ENCODE data around the gene NKIRAS2.

NKIRAS2 gene

DNA sequence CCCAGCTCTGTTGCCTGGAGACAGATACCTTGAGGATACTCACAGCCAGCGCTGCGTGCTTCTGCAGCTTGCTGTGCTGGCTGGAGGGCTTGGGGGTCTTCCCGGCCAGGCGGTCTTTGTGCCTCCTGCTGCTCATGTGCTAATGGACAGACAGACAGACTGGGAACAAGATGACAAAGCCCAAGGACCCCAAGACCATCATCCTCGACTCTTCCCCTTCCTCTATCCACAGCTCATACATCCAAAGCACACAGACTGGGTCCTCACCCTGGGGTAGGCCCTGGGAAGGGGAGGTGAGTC is 7.7 kb downstream of the NKIRAS2 start:
- no peak for DNase-seq (ENCODE audit: low read depth)

DNA sequence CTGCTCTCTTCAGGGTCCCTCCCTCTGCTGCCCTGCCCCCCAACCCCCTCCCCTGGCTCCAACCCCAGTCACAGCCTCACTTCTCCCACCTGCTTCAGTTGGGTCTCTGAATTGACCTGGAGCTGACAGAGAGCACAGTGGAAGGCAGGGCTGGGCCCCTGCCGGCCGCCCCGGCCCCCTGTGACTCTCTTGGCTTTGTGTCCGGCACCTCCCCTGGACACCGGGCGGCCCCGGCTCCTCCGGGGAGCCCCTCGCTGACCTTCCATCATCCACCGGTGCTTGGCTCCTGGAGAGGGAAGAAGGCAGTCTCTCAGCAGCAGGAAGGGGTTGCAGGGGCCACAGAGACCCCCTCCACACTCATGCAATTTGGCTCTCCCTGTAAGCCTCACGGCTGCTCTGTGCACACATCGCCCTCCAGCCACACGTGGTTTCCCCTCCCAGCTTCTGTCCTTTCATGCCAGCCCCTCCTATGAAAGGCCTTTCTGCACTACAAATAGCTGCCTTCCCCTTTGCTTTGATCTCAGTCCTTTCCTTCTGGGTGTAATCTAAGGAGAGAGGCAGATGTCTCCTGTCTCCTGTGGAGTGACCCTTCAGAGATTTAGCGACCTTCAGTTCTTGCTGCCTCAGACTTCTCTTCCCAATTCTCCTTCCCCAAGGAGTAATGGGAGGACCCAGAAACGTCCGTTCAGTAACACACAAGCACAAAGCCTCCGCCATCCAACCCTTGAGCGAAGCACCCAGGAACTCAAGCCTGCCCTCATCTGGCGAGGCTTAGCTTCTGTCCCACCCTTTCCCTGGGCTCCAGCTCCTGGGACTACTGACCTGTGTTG is 8.3 kb downstream of the NKIRAS2 start:
- DNase-seq (ENCODE audit: low read depth): no peak

DNA sequence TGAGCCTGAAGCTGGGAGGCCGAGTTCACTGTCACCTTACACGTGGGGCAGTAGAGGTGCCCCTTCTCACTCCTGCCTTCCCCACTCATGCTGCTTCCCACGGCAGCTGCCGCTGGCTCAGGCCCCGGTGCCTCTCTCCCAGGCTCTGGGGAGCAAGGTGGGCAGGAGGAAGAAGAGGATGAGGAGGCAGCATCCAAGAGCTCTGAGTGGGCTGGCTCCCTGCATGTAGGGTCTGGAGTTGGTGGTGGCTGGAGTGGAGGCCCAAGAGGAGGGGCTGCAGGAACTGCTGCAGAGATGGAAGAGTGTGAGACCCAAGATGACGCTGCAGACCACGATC is 8.9 kb downstream of the NKIRAS2 start:
- no peak for DNase-seq (ENCODE audit: low read depth)

DNA sequence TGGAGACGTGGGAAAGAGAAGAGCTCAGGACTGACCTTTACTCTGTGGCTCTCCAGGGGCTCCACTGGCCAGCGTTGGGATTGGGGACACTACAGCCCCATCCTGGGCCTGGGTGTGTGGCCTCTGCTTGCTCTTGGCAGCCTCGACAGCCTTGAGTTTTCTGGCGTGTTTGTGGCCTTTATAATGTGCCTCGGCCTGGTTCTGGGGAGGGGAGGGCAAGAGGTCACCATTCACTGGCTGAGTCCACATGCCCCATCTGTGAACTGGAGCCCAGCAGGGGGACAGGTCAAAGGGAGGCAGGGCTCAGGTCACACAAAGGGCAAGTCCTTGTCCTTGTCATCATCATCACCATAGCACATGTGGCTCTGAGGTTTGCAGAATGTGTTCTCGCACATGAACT is 11.7 kb downstream of the NKIRAS2 start:
- DNase-seq (ENCODE audit: low read depth): no peak

DNA sequence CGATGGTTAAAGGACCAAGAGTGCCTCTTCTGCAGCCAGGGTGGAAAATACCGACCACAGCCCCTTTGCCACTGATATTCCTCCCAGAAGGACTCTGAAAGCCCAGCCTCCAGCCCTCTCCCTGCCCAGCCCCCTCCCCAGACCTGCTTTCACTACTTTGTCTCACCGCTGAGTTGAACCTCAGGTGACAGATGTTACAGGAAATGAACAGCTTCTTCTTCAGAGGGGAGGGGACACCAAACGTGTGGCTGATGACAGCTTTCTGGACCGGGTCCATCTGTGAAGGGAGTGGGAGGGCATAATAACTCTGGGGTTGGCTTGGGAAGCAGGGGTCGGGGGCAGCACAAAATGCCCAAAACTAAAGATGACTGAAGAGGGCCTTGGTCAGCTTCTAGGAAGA is 14.2 kb downstream of the NKIRAS2 start:
- DNase-seq (ENCODE audit: low read depth): no peak

DNA sequence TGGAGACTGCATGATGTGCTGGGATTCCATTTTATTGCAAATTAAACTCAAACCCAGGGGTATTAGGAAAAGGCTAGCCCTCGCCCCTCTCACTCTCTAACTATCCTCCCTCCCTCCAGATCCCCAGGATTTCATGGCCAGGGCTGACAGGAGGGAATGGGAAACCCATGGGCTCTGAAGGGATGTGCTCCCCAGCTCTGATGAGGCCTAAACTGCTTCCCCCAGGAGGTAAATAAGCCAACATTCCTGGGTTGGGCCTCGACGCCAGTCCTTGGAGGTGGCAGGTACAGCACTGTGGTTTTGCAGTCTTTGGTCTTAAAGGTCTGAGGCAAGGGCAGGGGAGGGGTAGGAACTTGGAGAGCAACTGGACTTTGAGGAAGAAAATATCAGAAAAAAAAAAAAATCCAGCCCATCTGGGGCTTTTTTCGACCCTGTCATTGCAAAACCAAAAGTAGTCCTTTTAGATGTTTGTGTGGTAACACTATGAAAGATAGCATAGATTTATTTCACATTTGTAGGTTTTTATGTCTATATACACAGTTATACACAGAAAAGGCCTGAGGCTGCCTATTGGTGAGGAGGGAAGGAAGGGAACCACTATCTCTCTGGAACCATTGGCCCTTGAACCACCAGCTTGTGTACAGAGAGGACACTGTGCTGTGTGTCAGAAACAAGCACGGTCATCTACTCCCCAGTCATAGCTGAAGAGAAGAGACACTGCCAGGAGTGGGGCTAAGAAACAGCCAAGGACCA is 18.5 kb downstream of the NKIRAS2 start:
- DNase-seq (ENCODE audit: low read depth): no peak

DNA sequence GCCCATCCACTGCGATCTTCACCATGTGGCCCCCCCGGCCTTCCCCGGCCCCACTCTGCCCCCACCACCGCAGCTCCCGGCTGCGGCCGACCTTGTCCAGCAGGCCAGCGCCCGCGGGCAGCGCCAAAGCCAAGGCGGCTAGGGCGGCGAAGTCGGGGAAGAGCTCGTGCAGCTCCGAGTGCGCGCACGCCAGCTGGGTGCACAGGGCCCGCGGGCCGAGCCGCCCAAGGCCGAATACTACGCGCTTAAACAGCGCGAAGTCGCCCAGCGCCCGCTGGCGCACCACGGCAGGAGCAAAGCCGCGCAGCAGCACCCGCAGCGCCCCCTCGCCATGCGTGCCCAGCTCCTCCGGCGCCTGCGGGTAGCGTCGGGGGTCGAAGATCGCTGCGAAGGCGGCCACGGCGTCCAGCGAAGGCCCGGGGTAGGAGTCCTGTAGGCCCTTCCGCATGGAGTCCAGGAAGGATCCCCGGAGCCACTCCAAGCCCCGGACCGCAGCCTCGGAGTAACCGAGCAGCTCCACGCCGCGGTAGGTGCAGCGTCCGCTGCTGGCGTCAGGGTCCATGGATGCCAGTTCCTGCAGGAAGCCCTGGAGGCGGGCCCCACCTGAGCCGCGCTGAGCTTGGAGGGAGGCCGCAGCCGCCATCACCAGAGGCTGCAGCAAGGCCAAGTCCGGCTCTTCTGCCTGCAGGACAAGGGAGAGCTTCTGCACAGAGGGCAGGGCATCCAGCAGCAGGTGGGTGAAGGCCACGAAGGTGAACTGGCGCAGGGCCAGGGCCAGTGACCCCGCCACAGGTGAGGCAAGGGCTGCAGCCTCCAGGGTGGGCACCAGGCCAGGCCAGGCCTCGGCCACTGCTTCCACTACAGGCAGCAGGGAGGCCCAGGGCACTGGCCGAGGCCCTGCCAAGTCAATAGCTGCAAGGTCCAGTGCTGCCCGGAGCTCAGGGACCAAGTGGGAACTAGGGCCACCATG is 20.2 kb downstream of the NKIRAS2 start:
- DNase-seq (ENCODE audit: low read depth): no peak

DNA sequence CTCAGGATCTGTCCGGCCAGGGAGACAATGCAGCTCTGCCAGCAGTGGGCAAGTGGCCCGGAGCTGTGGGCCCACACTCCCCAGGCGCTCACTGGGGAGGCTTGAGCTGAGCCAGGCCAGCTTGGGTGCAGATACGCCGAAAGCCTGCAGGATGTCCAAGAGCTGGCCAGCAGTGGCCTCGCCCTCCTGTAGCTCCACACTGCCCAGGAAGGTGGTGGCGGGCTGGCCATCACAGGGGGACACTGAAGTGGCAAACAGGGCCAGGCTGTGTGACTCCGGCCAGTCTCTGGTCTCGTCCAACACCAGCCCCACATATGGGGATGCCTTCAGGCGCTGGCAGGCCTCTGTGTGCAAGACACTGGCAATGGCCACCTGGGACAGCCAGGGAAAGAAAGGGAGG is 20.9 kb downstream of the NKIRAS2 start:
- no peak for DNase-seq (ENCODE audit: low read depth)

DNA sequence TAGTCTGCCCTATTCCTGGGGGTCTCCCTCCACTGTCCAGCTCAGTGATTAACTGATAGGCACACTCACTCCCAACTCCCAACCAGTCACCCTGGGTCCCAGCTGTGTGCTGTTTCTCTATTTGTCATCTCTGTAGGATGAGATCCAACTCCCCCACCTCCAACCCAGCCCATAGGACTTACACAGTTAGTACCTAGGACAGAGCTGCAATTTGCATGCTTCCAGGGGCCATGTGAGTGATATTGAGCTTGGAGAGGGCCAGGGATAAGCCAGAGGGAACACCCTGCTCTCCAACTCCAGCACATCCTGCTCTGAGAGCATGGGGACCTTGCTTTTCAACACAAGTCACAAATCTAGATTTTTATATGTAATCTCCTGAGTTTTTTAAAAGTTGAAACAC is 21.7 kb downstream of the NKIRAS2 start:
- no peak for DNase-seq (ENCODE audit: low read depth)

DNA sequence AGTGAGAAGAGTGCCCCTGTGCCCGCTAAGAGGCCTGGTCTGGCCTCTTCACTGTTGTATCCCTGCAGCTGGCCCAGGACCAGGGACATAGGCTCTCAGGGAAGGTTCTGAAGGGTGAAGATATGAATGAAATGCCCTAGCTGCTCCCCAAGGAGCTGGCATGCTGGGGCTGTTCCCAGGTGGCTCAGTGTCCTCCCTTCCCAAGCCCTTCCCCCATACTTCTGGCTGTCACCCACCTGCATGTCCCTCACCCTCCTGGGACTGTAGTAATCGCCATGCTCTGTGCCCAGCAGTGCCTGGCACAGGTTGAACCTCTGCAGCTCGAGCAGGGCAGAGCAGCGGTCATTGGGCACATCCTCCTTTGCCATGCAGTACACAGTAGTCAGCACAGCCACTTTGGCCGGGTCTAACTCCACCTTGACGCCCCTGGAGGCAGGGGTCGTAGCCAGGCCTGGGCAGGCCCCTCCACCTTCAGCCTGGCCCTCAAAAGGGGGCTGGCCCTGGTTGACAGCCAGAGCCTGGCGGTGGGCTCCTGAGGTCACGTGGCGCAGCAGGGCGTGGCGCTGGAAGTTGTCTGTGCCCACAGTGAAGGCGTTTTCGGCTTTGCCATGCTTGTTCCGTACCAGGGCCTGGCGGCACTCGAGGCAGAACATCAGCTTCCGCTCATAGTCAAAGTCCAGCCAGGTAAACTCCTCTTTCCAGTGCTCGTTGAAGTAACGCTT is 22.9 kb downstream of the NKIRAS2 start:
- DNase-seq (ENCODE audit: low read depth): no peak

DNA sequence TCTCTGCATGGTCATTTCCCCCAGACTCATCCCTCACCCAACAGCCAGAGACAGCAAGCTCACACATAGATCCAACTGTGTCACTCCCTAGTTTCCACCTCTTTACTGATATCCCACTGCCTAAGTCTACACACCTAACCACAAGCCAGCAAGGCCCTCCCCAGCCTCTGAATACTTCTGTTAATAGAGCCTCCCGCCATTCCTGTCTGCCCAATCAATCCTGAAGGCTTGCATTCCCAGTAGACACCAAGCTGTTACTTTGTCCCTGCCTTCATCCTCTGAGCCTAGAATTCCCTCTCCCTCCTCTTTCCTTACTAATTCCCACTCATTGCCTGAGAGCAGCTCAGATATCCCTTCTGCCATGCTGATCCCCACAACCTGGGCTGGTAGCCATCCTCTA is 25.8 kb downstream of the NKIRAS2 start:
- DNase-seq (ENCODE audit: low read depth): no peak

DNA sequence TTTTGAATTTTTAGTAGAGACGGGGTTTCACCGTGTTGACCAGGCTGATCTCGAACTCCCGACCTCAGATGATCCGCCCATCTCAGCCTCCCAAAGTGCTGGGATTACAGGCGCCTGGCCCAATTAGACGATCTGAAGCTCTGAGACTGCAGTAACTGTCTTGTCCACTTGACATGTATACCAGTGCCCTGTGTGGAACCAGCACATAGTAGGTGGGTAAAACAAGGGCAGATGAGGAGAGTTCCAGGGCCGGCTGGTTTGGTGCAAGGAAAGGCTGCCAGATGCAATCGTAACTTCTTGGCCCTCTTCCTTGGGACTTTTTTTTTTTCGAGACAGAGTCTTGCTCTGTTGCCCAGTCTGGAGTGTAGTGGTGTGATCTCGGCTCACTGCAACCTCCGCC is 27.5 kb downstream of the NKIRAS2 start:
- DNase-seq (ENCODE audit: low read depth): no peak

DNA sequence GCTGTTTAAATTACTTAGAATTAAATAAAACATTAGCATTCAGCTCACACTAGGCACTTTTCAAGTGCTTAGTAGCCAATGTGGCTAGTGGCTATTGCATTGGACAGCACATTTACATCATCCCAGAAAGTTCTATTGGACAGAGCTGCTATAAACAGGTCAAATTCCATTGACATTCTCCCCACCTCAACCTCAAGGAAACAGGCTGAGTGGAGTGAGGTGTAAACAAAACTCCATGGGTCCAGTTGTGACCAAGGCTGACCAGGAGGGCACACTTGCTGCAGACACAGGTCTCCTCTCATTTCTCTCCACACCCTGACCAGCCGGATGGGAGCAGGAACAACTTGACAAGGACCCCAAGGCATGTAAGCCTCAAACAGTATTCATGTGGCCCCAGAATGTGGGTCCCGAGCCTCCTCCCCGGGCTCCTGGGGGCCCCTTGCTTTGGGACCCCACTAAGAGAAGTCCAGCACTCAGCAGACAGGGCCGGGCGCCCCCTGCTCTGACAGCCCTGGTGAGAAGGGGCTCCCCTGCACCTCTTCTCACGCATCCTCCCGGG is 30.0 kb downstream of the NKIRAS2 start:
- no peak for DNase-seq (ENCODE audit: low read depth)

DNA sequence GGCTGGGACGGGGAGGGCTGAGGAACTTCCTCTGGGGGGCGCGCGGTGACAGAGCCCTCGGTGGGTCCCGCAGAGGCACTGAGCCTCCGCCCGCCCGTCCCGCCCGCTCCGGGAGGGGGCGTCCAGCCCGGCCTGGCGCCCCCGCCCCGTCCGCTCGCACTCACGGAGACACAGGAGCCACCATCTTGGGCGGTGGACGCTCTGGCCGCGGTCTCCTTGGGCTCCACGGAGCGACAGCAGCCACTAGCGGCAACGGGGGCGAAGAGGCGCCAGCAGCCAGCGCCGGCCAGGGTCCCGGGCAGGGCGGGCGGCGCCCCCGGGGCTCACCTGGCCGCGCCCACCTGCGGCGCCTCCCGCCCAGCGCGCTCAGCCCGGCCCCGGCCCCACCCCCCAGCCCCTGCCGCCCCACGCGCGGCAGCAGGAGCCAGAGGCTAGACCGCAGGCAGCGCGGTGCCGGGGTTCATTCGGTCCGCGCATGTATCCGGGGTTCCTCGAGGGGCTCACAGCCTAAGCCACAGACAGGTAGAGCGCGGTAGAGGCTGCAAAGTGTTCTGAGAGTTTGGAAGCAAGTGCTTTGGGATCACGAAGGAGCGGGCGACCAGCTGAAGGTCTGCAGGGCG is 30.6 kb downstream of the NKIRAS2 start, which contains the start of gene C17orf113:
TSS of gene C17orf113 (minus strand) at position 209 of the 620 bp plus-strand sequence. CDS start 7,225 bp downstream, outside the sequence.
- DNase-seq (ENCODE audit: low read depth): no peak

DNA sequence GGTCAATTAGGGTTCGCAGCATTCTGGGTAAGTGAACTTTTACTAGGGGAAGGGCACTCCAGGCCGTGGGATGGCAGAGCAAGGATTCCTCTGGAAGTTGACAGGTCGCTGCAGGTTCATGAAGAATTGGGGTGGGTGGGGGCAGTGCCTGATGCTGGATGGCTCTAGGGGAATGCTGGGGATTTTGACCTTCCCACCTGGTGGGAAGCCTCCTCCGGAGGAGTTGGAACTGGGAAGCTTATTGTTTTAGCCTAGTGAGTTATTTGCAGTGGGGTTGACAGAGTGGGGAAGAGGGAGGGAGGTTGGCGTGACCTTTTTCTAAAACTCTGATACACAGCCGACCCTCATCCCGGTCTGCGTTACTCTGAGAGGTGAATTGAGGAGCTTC is 31.1 kb downstream of the NKIRAS2 start:
- DNase-seq (ENCODE audit: low read depth): no peak

DNA sequence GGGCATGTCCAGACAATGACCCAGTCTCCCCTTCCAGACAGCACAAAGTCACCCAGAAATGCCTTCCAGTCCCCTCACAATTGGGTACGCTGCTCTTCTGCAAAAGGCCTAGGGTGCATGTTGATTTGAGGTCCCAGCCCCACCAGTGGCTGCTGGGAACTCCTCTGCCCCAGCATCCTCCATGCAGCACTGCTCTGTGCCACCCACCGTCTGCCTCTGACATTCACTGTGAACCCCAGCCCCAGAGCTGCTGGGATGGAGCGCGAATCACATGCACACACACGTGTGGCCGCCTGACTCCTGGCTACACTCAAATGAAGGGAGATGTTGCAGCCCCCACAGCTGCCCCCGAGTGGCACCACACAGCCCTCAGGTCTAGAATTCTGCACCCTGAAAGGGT is 31.8 kb downstream of the NKIRAS2 start:
- DNase-seq (ENCODE audit: low read depth): no peak

DNA sequence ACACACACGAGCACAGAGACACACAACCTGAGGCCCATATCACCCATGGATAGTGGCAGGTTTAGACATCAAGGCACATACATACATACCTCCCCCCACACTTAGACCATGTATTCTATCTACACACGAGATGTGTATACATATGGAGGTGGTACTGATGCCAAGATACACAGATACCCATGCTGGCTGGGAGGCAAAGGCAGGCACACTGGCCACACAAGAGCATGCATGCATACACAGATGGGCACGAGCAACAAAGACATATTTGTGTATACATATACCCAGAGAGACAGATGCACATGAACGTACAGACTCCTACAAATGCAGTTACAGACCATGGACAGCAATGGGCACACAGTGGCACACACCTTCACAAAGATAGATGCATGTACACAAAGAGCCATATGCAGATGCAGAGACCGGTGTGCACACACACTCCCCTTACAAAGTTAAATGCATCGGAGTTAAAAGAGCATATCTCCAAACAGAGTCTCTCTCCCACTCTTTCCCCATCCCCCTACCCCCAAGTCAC is 32.5 kb downstream of the NKIRAS2 start:
- no peak for DNase-seq (ENCODE audit: low read depth)

DNA sequence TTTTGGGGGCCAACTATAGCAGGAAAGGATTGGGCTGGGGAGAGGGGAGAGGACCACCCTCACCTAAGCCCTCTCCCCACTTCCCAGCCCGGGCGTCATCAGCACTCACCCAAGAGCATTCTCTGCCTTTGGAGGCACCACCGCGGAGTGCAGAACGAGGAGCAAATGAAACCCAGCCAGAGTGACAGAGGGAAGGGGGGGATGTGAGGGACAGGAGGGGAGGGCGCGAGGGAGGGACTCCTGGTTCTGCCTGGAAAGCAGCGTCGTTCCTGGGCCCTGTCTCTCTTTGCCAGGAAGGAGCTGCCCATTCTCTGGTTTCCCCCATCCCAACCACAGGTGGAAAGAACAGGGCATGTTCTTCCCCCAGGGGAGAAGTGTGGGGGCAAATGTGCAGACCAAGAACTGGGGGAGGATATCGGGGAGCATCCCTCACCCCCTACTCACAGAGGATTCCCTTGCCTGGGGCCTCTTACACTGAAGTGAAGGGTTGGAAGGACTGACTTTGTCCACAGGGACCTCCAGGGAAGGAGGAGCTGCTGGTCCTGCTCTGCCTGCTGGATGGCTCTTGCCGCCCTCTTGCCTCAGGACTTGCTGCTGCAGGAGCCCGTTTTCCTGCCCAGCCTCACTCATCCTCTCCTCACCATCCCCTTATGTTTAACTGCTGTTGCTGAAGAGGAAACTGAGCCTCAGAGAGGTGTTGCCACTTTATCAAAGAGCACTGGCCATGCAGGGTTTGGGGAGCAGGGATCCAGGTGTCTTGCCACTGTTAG is 34.0 kb downstream of the NKIRAS2 start:
- DNase-seq (ENCODE audit: low read depth): no peak

DNA sequence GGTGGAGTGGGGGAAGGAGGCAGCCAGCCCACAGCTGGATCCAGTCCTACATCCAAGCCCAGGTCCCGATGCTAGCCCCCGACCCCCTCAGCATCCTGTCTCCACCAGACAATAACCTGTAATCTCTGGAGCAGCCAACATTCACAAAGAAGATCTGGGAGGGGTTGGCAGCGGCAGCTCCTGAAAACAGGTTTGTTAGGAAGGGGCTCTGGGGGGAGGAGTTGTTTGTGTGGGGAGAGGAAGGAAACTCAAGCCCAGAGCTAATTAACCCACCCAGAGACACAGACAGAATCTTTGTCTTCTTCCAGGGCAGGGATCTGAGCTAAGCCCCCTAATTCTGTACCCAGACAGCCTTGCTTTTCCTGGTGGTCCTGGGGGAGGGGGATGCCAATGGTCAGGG is 35.1 kb downstream of the NKIRAS2 start:
- no peak for DNase-seq (ENCODE audit: low read depth)

DNA sequence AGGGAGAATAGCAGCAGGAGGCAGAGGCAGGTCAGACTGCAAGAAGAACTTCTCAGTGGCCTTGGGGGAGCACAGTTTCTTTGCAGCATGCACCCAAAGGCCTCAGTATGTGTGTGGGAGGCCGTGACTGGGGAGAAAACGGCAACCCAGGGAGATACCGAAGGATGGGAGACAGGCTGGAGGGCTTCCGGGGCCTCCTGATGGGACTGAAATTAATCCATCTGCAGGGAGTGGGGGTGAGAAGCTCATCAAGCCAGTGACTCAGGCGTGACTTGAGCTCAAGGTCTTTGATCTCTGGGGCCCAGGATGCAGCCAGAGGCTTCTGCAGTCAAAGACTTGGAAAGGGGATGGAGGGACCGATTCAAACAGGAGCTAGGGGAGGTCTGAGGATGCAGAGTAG is 35.6 kb downstream of the NKIRAS2 start:
- DNase-seq (ENCODE audit: low read depth): peak; percentile 57

All from amniotic epithelial cell (primary cell).